HEK293 (cell line): Measurements from ENCODE around the gene PLEKHA5.
A peak's percentile ranks its signal among the peaks of the same experiment; 100 is the strongest.

Experiments used
- CTCF ChIA-PET: fragments of 350-600 bp; formaldehyde crosslinking; extraction: SDS; loops from one replicate; lab custom pipeline; 2021; ENCODE audit warnings: antibody characterized with exemption; lab: Yijun Ruan, JAX
- POLR2A ChIA-PET: fragments of 300-600 bp; formaldehyde crosslinking; extraction: SDS; loops from one replicate; lab custom pipeline; 2020; ENCODE audit warnings: antibody characterized with exemption, inconsistent platforms; lab: Yijun Ruan, JAX
- H3K27ac ChIP-seq: fragments of 200-500 bp; sonication (Bioruptor generic); 2 replicates; pipeline ENCODE4 v1.5.1; 2014; ENCODE audit warnings: low read depth, low read length, control low read depth, inconsistent platforms; ENCODE audit errors: extremely low read depth
- H3K36me3 ChIP-seq, 2 experiments: fragments of 200-500 bp in 1 of 2; sonication (Bioruptor generic) in 1 of 2; 1 replicate in 1 of 2; 2 replicates in 1 of 2; pipeline ENCODE4 v1.5.1; 2014 to 2017; ENCODE audit warnings: inconsistent platforms in 2 of 2, low read length in 2 of 2; ENCODE audit not compliant: control insufficient read depth in 2 of 2, insufficient read depth in 1 of 2
- H3K4me1 ChIP-seq: fragments of 200-500 bp; sonication (Bioruptor generic); 2 replicates; pipeline ENCODE4 v1.5.1; 2014; ENCODE audit warnings: mild to moderate bottlenecking, low read length, inconsistent platforms; ENCODE audit not compliant: control insufficient read depth, insufficient read depth
- H3K4me3 ChIP-seq: 2 replicates; pipeline ENCODE4 v1.5.1; 2011; ENCODE audit warnings: low read depth, mild to moderate bottlenecking, control low read depth, low read length, moderate library complexity
- H3K9me3 ChIP-seq: fragments of 200-500 bp; sonication (Bioruptor generic); 2 replicates; pipeline ENCODE4 v1.5.1; 2014; ENCODE audit warnings: low read depth, low read length, inconsistent platforms; ENCODE audit not compliant: control insufficient read depth, insufficient read depth
- AEBP2 ChIP-seq: fragments of 450-650 bp; formaldehyde crosslinking; IDR thresholded peaks from 2 replicates; pipeline ENCODE4 v1.5.1; 2016; ENCODE audit warnings: missing biosample characterization, missing genetic modification characterization, borderline replicate concordance
- EGR2 ChIP-seq: fragments of 450-650 bp; formaldehyde crosslinking; IDR thresholded peaks from 2 replicates; pipeline ENCODE4 v1.5.1; 2016; ENCODE audit warnings: low read depth, missing biosample characterization, missing genetic modification characterization
- GFI1B ChIP-seq: fragments of 450-650 bp; formaldehyde crosslinking; IDR thresholded peaks from 2 replicates; pipeline ENCODE4 v1.5.1; 2016; ENCODE audit warnings: missing biosample characterization, missing genetic modification characterization
- MZF1 ChIP-seq: fragments of 450-650 bp; formaldehyde crosslinking; IDR thresholded peaks from 2 replicates; pipeline ENCODE4 v1.5.1; 2017; ENCODE audit warnings: missing biosample characterization, missing genetic modification characterization, borderline replicate concordance
- SALL2 ChIP-seq: fragments of 450-650 bp; formaldehyde crosslinking; IDR thresholded peaks from 2 replicates; pipeline ENCODE4 v1.5.0; 2017; ENCODE audit warnings: missing biosample characterization, mild to moderate bottlenecking, missing genetic modification characterization, borderline replicate concordance
- WT1 ChIP-seq: fragments of 450-650 bp; formaldehyde crosslinking; IDR thresholded peaks from 2 replicates; pipeline ENCODE4 v1.5.1; 2016; ENCODE audit warnings: missing biosample characterization, missing genetic modification characterization
- YY1 ChIP-seq: fragments of 450-650 bp; formaldehyde crosslinking; IDR thresholded peaks from 2 replicates; pipeline ENCODE4 v1.5.1; 2018; ENCODE audit warnings: missing biosample characterization, missing genetic modification characterization
- ZBTB21 ChIP-seq: fragments of 450-650 bp; formaldehyde crosslinking; IDR thresholded peaks from 2 replicates; pipeline ENCODE4 v1.5.1; 2017; ENCODE audit warnings: missing biosample characterization, missing genetic modification characterization
- ZBTB44 ChIP-seq: fragments of 450-650 bp; IDR thresholded peaks from 2 replicates; pipeline ENCODE4 v1.5.1; 2018; ENCODE audit warnings: missing biosample characterization, mild to moderate bottlenecking, missing genetic modification characterization
- ZNF133 ChIP-seq: fragments of 450-650 bp; formaldehyde crosslinking; IDR thresholded peaks from 2 replicates; pipeline ENCODE4 v1.5.1; 2016; ENCODE audit warnings: missing biosample characterization, missing genetic modification characterization
- ZNF138 ChIP-seq: fragments of 450-650 bp; formaldehyde crosslinking; IDR thresholded peaks from 2 replicates; pipeline ENCODE4 v1.5.1; 2016; ENCODE audit warnings: missing biosample characterization, missing genetic modification characterization, borderline replicate concordance
- ZNF202 ChIP-seq: fragments of 450-650 bp; formaldehyde crosslinking; IDR thresholded peaks from 2 replicates; pipeline ENCODE4 v1.5.1; 2016; ENCODE audit warnings: missing biosample characterization, missing genetic modification characterization, borderline replicate concordance
- ZNF266 ChIP-seq: fragments of 450-650 bp; formaldehyde crosslinking; IDR thresholded peaks from 2 replicates; pipeline ENCODE4 v1.5.1; 2016; ENCODE audit warnings: missing biosample characterization, missing genetic modification characterization, low read depth
- ZNF423 ChIP-seq: fragments of 450-650 bp; formaldehyde crosslinking; IDR thresholded peaks from 2 replicates; pipeline ENCODE4 v1.5.1; 2016; ENCODE audit warnings: missing biosample characterization, missing genetic modification characterization
- ZNF513 ChIP-seq: fragments of 450-650 bp; IDR thresholded peaks from 2 replicates; pipeline ENCODE4 v1.5.1; 2018; ENCODE audit warnings: missing biosample characterization, missing genetic modification characterization
- ZNF585B ChIP-seq: fragments of 450-650 bp; formaldehyde crosslinking; IDR thresholded peaks from 2 replicates; pipeline ENCODE4 v1.5.1; 2016; ENCODE audit warnings: missing biosample characterization, missing genetic modification characterization
- ZNF658 ChIP-seq: fragments of 450-650 bp; formaldehyde crosslinking; IDR thresholded peaks from 2 replicates; pipeline ENCODE4; 2016; ENCODE audit warnings: missing biosample characterization, missing genetic modification characterization
- ZNF664 ChIP-seq: fragments of 450-650 bp; formaldehyde crosslinking; IDR thresholded peaks from 2 replicates; pipeline ENCODE4 v1.5.1; 2016; ENCODE audit warnings: missing biosample characterization, missing genetic modification characterization
- ZNF707 ChIP-seq: fragments of 450-650 bp; formaldehyde crosslinking; IDR thresholded peaks from 2 replicates; pipeline ENCODE4 v1.5.1; 2016; ENCODE audit warnings: missing biosample characterization, missing genetic modification characterization
- ZNF747 ChIP-seq: fragments of 450-650 bp; formaldehyde crosslinking; IDR thresholded peaks from 2 replicates; pipeline ENCODE4 v1.5.1; 2016; ENCODE audit warnings: missing biosample characterization, missing genetic modification characterization
- ZNF843 ChIP-seq: fragments of 450-650 bp; formaldehyde crosslinking; IDR thresholded peaks from 2 replicates; pipeline ENCODE4 v1.5.1; 2016; ENCODE audit warnings: missing biosample characterization, missing genetic modification characterization
- TF ChIP-seq, protein P1 (sequence below): fragments of 450-650 bp; formaldehyde crosslinking; IDR thresholded peaks from 2 replicates; pipeline ENCODE4 v1.5.1; 2016; ENCODE audit warnings: missing biosample characterization, missing genetic modification characterization, borderline replicate concordance
- TF ChIP-seq, protein P2 (sequence below): fragments of 450-650 bp; formaldehyde crosslinking; IDR thresholded peaks from 2 replicates; pipeline ENCODE4 v1.5.0; 2017; ENCODE audit warnings: missing biosample characterization, missing genetic modification characterization, borderline replicate concordance
- TF ChIP-seq, protein P3 (sequence below): fragments of 450-650 bp; formaldehyde crosslinking; IDR thresholded peaks from 2 replicates; pipeline ENCODE4 v1.5.1; 2016; ENCODE audit warnings: missing biosample characterization, missing genetic modification characterization, low read depth

Gene PLEKHA5

DNA sequence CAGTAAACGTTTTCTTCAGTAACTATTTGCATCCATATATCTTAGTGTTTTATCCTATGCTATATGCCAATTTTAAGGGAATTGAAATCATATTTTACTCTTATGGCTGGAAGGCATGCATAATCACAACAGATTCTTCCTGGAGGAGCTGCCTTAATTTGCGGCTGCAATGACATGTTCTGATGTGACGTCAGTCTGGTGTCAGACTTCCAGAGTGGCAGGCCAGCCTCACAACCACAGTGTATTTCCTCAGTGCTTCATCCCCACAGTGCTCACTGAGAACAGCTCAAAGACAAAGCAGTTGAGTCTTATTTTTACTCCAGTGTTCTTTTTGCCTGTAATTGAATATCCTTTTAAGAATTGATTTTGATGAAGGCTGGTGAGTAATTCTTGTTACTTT, 107.1 kb downstream of the PLEKHA5 start:
- no peak overlapping the region for H3K27ac ChIP-seq
- H3K4me3 ChIP-seq: no peak overlapping the region
- peaks cover 22% of the 10 kb centered on the region for H3K4me1 ChIP-seq
- no peaks in the 10 kb centered on the region for H3K36me3 ChIP-seq
- POLR2A ChIA-PET: interaction anchor here (0.7 kb wide), 1 partner anchor 15 kb away, joined by 3 read pairs; no protein-coding TSS in a partner anchor
- CTCF ChIA-PET: interaction anchor here (1.3 kb wide), 1 partner anchor 50 kb away, joined by 3 read pairs; no protein-coding TSS in a partner anchor
- H3K9me3 ChIP-seq: no peaks in the 10 kb centered on the region
- no peak for TF ChIP-seq ZNF843
- no peak for TF ChIP-seq EGR2
- no peak for TF ChIP-seq ZNF423 (tag by site-specific recombination)
- TF ChIP-seq SALL2 (tag by site-specific recombination): no peak
- TF ChIP-seq ZNF133 (tag by site-specific recombination): no peak
- no peak for TF ChIP-seq MZF1 (tag by site-specific recombination)
- TF ChIP-seq, protein P1, sequence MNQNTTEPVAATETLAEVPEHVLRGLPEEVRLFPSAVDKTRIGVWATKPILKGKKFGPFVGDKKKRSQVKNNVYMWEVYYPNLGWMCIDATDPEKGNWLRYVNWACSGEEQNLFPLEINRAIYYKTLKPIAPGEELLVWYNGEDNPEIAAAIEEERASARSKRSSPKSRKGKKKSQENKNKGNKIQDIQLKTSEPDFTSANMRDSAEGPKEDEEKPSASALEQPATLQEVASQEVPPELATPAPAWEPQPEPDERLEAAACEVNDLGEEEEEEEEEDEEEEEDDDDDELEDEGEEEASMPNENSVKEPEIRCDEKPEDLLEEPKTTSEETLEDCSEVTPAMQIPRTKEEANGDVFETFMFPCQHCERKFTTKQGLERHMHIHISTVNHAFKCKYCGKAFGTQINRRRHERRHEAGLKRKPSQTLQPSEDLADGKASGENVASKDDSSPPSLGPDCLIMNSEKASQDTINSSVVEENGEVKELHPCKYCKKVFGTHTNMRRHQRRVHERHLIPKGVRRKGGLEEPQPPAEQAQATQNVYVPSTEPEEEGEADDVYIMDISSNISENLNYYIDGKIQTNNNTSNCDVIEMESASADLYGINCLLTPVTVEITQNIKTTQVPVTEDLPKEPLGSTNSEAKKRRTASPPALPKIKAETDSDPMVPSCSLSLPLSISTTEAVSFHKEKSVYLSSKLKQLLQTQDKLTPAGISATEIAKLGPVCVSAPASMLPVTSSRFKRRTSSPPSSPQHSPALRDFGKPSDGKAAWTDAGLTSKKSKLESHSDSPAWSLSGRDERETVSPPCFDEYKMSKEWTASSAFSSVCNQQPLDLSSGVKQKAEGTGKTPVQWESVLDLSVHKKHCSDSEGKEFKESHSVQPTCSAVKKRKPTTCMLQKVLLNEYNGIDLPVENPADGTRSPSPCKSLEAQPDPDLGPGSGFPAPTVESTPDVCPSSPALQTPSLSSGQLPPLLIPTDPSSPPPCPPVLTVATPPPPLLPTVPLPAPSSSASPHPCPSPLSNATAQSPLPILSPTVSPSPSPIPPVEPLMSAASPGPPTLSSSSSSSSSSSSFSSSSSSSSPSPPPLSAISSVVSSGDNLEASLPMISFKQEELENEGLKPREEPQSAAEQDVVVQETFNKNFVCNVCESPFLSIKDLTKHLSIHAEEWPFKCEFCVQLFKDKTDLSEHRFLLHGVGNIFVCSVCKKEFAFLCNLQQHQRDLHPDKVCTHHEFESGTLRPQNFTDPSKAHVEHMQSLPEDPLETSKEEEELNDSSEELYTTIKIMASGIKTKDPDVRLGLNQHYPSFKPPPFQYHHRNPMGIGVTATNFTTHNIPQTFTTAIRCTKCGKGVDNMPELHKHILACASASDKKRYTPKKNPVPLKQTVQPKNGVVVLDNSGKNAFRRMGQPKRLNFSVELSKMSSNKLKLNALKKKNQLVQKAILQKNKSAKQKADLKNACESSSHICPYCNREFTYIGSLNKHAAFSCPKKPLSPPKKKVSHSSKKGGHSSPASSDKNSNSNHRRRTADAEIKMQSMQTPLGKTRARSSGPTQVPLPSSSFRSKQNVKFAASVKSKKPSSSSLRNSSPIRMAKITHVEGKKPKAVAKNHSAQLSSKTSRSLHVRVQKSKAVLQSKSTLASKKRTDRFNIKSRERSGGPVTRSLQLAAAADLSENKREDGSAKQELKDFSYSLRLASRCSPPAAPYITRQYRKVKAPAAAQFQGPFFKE (tag by site-specific recombination): no peak
- TF ChIP-seq ZNF664 (tag by site-specific recombination): peak; percentile 4; the same call in 1 of the 2 replicates
- no peak for TF ChIP-seq ZBTB44 (tag by site-specific recombination)
- no peak for TF ChIP-seq ZNF513 (tag by site-specific recombination)
- TF ChIP-seq ZNF658: no peak
- no peak for TF ChIP-seq YY1
- no peak for TF ChIP-seq WT1 (tag by site-specific recombination)
- TF ChIP-seq, protein P2, sequence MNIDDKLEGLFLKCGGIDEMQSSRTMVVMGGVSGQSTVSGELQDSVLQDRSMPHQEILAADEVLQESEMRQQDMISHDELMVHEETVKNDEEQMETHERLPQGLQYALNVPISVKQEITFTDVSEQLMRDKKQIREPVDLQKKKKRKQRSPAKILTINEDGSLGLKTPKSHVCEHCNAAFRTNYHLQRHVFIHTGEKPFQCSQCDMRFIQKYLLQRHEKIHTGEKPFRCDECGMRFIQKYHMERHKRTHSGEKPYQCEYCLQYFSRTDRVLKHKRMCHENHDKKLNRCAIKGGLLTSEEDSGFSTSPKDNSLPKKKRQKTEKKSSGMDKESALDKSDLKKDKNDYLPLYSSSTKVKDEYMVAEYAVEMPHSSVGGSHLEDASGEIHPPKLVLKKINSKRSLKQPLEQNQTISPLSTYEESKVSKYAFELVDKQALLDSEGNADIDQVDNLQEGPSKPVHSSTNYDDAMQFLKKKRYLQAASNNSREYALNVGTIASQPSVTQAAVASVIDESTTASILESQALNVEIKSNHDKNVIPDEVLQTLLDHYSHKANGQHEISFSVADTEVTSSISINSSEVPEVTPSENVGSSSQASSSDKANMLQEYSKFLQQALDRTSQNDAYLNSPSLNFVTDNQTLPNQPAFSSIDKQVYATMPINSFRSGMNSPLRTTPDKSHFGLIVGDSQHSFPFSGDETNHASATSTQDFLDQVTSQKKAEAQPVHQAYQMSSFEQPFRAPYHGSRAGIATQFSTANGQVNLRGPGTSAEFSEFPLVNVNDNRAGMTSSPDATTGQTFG (tag by site-specific recombination): no peak
- no peak for TF ChIP-seq ZNF202
- TF ChIP-seq ZNF747 (tag by site-specific recombination): no peak
- 0 out of 2 replicates have a peak, but pooled peaks have one; percentile 49 for TF ChIP-seq ZBTB21 (tag by site-specific recombination)
- TF ChIP-seq ZNF707 (tag by site-specific recombination): no peak
- no peak for TF ChIP-seq ZNF585B (tag by site-specific recombination)
- no peak for TF ChIP-seq ZNF138 (tag by site-specific recombination)
- TF ChIP-seq ZNF266 (tag by site-specific recombination): no peak
- no peak for TF ChIP-seq AEBP2 (tag by site-specific recombination)
- no peak for TF ChIP-seq GFI1B (tag by site-specific recombination)
- TF ChIP-seq, protein P3, sequence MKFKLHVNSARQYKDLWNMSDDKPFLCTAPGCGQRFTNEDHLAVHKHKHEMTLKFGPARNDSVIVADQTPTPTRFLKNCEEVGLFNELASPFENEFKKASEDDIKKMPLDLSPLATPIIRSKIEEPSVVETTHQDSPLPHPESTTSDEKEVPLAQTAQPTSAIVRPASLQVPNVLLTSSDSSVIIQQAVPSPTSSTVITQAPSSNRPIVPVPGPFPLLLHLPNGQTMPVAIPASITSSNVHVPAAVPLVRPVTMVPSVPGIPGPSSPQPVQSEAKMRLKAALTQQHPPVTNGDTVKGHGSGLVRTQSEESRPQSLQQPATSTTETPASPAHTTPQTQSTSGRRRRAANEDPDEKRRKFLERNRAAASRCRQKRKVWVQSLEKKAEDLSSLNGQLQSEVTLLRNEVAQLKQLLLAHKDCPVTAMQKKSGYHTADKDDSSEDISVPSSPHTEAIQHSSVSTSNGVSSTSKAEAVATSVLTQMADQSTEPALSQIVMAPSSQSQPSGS (tag by site-specific recombination): peak; percentile 57
